Fibroblast of lung (primary cell): ENCODE measurements around the gene CELF2. TPM values are rescaled to one million over a fixed set of nuclear protein-coding genes. Genes with fewer than 3 reads are reported as not detected.

Source experiments
- DNase-seq, 2 donors: peaks; one replicate each; pipeline versions ENCODE4 v3.0.0 to v3.0.0-alpha.2; 2010; ENCODE audit warnings: low read depth in 2 of 2
- H2AFZ ChIP-seq: 2 replicates; pipeline ENCODE4 v1.5.1; 2012; ENCODE audit warnings: low read length, control low read depth, inconsistent platforms
- H3K27ac ChIP-seq: 2 replicates; pipeline ENCODE4 v1.5.1; 2011; ENCODE audit warnings: low read length, control low read depth; ENCODE audit not compliant: insufficient read depth
- H3K27me3 ChIP-seq: 2 replicates; pipeline ENCODE4 v1.5.1; 2011; ENCODE audit warnings: mild to moderate bottlenecking, low read length; ENCODE audit not compliant: control insufficient read depth, insufficient read depth
- H3K36me3 ChIP-seq: 2 replicates; pipeline ENCODE4 v1.5.1; 2011; ENCODE audit warnings: low read length; ENCODE audit not compliant: control insufficient read depth, insufficient read depth
- H3K4me1 ChIP-seq: 2 replicates; pipeline ENCODE4 v1.5.1; 2011; ENCODE audit warnings: low read length; ENCODE audit not compliant: control insufficient read depth, insufficient read depth; ENCODE audit errors: extremely low read depth
- H3K4me2 ChIP-seq: 2 replicates; pipeline ENCODE4 v1.5.1; 2011; ENCODE audit warnings: low read length, control low read depth; ENCODE audit not compliant: insufficient read depth; ENCODE audit errors: extremely low read depth
- H3K4me3 ChIP-seq, 4 experiments: fragments of 200-600 bp in 1 of 4; sonication (generic) in 1 of 4; replicated peaks in 1 of 4; 2 replicates each; pipeline ENCODE4 v1.5.1; 2011 to 2016; ENCODE audit warnings: low read length in 4 of 4, low read depth in 3 of 4, mild to moderate bottlenecking in 3 of 4, control low read depth in 2 of 4, inconsistent platforms in 1 of 4, mixed read lengths in 1 of 4; ENCODE audit not compliant: insufficient read depth in 1 of 4; ENCODE audit errors: control extremely low read depth in 1 of 4
- H3K79me2 ChIP-seq: 2 replicates; pipeline ENCODE4 v1.5.1; 2012; ENCODE audit warnings: mild to moderate bottlenecking, low read length, inconsistent platforms; ENCODE audit not compliant: control insufficient read depth, insufficient read depth
- H3K9ac ChIP-seq: 2 replicates; pipeline ENCODE4 v1.5.1; 2011; ENCODE audit warnings: mild to moderate bottlenecking, low read length, control low read depth; ENCODE audit not compliant: insufficient read depth
- H3K9me3 ChIP-seq: 2 replicates; pipeline ENCODE4 v1.5.1; 2012; ENCODE audit warnings: low read depth, low read length; ENCODE audit not compliant: control insufficient read depth, insufficient read depth
- H4K20me1 ChIP-seq: 2 replicates; pipeline ENCODE4 v1.5.1; 2011; ENCODE audit warnings: low read length; ENCODE audit not compliant: control insufficient read depth, insufficient read depth; ENCODE audit errors: extremely low read depth
- CTCF ChIP-seq, 2 donors: IDR thresholded peaks in 1 of 2; conservative IDR thresholded peaks in 1 of 2; 1 replicate in 1 of 2; 2 replicates in 1 of 2; pipeline ENCODE4 v1.5.1; 2011 to 2012; ENCODE audit warnings: low read length in 2 of 2, control low read depth in 1 of 2, inconsistent platforms in 1 of 2, low read depth in 1 of 2, mild to moderate bottlenecking in 1 of 2
- EZH2 ChIP-seq: IDR thresholded peaks from 2 replicates; pipeline ENCODE4 v1.5.1; 2012; ENCODE audit warnings: low read length, control low read depth, mild to moderate bottlenecking; ENCODE audit errors: missing control alignments
- polyA plus RNA-seq, 2 donors: library from polyadenylated mRNA; depleted of rRNA in 1 of 2; stranded (reverse) in 1 of 2; unstranded in 1 of 2; fragments of >200 nt; gene quantifications; 2 replicates each; pipeline ENCODE4 v1.2.1, GENCODE V29; 2011 to 2012; ENCODE audit warnings: missing spikeins in 1 of 2
- total RNA-seq: library from RNA; depleted of rRNA; stranded (reverse); fragments of >200 nt; gene quantifications from 2 replicates; pipeline ENCODE4 v1.2.1, GENCODE V29; 2014

Gene CELF2
- total and polyA plus RNA-seq, 2 donors (not counting 1 experiment from before 2014, with no cell fraction given): 16.9 to 25.1 TPM

DNA sequence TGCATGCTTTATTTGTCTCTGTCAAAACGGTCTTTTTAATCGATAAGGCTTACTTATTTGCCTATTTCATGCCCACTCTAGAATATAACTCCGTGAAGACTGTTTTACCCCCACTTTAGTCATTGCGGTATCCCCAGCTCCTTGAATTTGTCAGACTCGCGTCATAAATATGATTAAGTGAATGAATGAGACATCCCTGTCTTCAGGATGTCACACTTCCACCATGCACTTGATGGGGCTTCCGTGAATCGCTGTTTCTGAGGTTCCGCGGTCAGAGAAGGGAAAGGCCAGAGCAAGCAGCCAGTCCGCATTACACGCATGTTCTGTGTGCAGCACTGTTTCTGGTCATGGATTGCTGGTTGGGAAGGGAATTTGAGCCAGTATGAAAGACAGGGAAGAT, 138.8 kb downstream of the CELF2 start:
- Histone ChIP-seq H2AFZ (no peak overlapping the region), H3K9me3 (no peaks in the 10 kb centered on the region), H3K27ac (no peak overlapping the region), H3K36me3 (no peaks in the 10 kb centered on the region), H3K4me3 (no peak overlapping the region), H3K27me3 (no peaks in the 10 kb centered on the region), H4K20me1 (no peaks in the 10 kb centered on the region), H3K4me2 (no peak overlapping the region), H3K79me2 (no peaks in the 10 kb centered on the region), H3K4me1 (no peaks in the 10 kb centered on the region), H3K9ac (no peak overlapping the region)
- TF ChIP-seq EZH2: no peak
- no peak for TF ChIP-seq CTCF (conservative IDR thresholded peaks at IDR 0.05 in 1 of 2, IDR thresholded peaks at IDR 0.05 in 1 of 2; ENCODE audit: low read depth in 1 of 2, low read length in 2 of 2)
- DNase-seq: no peak

GRCh38 chr10:11157292-11158076, 139.8 kb downstream of the CELF2 start:
- TF ChIP-seq CTCF (conservative IDR thresholded peaks at IDR 0.05 in 1 of 2, IDR thresholded peaks at IDR 0.05 in 1 of 2; ENCODE audit: low read depth in 1 of 2, low read length in 2 of 2) (no peak), EZH2 (no peak)
- no peak overlapping the region for H2AFZ ChIP-seq
- H3K27me3 ChIP-seq: no peaks in the 10 kb centered on the region
- H3K4me3 ChIP-seq: no peak overlapping the region
- H3K79me2 ChIP-seq: no peaks in the 10 kb centered on the region
- no peak overlapping the region for H3K27ac ChIP-seq
- no peaks in the 10 kb centered on the region for H3K9me3 ChIP-seq
- no peaks in the 10 kb centered on the region for H3K4me1 ChIP-seq
- no peaks in the 10 kb centered on the region for H3K36me3 ChIP-seq
- no peak overlapping the region for H3K9ac ChIP-seq
- DNase-seq: no peak
- no peak overlapping the region for H3K4me2 ChIP-seq
- H4K20me1 ChIP-seq: no peaks in the 10 kb centered on the region

DNA sequence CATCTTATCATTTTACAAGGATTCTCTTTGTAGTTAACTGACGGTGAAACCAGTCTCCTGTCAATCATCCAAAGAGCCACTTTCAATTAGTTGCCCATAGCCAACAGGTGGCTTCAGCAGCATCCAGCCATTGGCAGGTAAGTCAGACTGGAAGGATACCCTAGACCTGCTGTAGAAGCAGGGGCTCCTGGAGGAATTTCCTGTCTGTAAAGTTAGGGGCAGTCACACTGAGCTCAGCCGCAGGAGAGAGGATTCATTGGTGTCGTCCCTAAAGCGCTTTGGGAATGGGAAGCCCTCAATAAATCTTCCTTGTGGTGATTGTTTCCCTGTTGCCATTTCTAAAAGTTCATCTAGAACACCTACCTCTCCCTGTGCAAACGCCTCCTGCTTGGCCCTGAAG, 140.4 kb downstream of the CELF2 start:
- TF ChIP-seq EZH2 (no peak), CTCF (conservative IDR thresholded peaks at IDR 0.05 in 1 of 2, IDR thresholded peaks at IDR 0.05 in 1 of 2; ENCODE audit: low read depth in 1 of 2, low read length in 2 of 2) (no peak)
- Histone ChIP-seq H3K27ac (no peak overlapping the region), H3K4me3 (no peak overlapping the region), H3K9ac (no peak overlapping the region), H3K36me3 (no peaks in the 10 kb centered on the region), H3K79me2 (no peaks in the 10 kb centered on the region), H3K9me3 (no peaks in the 10 kb centered on the region), H3K4me2 (no peak overlapping the region), H3K4me1 (no peaks in the 10 kb centered on the region), H4K20me1 (no peaks in the 10 kb centered on the region), H2AFZ (no peak overlapping the region), H3K27me3 (no peaks in the 10 kb centered on the region)
- DNase-seq: no peak
